Stimulated activated naive CD8-positive, alpha-beta T cell treated with anti-CD3 and anti-CD28 coated beads, Interleukin-15, amount 100 ng/mL, for 72 hours (primary cell): Measurements from ENCODE around the gene ARL14.

Experiments used
- ATAC-seq: fragments of 150-1000 bp; cut with Tn5 transposase; 2 replicates; pipeline ENCODE4 v1.10.0; 2021; ENCODE audit warnings: mild to moderate bottlenecking, moderate library complexity
- DNase-seq, 2 donors: peaks; one replicate each; pipeline ENCODE4 v3.0.0; 2021 to 2022
- H3K27ac Mint-ChIP-seq, 2 donors: one replicate each; pipeline ENCODE4 v1.8.0; 2022; ENCODE audit warnings: mild to moderate bottlenecking in 2 of 2, mixed read lengths in 2 of 2, moderate library complexity in 2 of 2
- H3K27me3 Mint-ChIP-seq: one replicate; pipeline ENCODE4 v1.8.0; 2022; ENCODE audit warnings: mixed read lengths
- H3K4me1 Mint-ChIP-seq: one replicate; pipeline ENCODE4 v1.8.0; 2022; ENCODE audit warnings: mild to moderate bottlenecking, mixed read lengths
- H3K4me3 Mint-ChIP-seq, 2 donors: one replicate each; pipeline ENCODE4 v1.8.0; 2022; ENCODE audit warnings: mild to moderate bottlenecking in 2 of 2, mixed read lengths in 2 of 2, moderate library complexity in 1 of 2
- H3K9me3 Mint-ChIP-seq, 2 donors: one replicate each; pipeline ENCODE4 v1.8.0; 2022; ENCODE audit warnings: mixed read lengths in 2 of 2

The ARL14 gene

GRCh38 chr3:160665784-160666526 is 11.0 kb upstream of the ARL14 start:
- peak overlapping the region in 1 of 2 donors; percentile 22 for H3K27ac Mint-ChIP-seq
- ATAC-seq = no peak
- no peaks in the 10 kb centered on the region for H3K27me3 Mint-ChIP-seq
- H3K9me3 Mint-ChIP-seq = no peaks in the 10 kb centered on the region
- no peaks in the 10 kb centered on the region for H3K4me1 Mint-ChIP-seq
- DNase-seq = no peak
- H3K4me3 Mint-ChIP-seq = no peak overlapping the region

GRCh38 chr3:160667452-160667851 is 9.5 kb upstream of the ARL14 start:
- no peak for DNase-seq
- ATAC-seq = no peak
- Mint-ChIP-seq H3K27me3 (no peaks in the 10 kb centered on the region), H3K9me3 (no peaks in the 10 kb centered on the region), H3K4me1 (no peaks in the 10 kb centered on the region), H3K4me3 (no peak overlapping the region), H3K27ac (no peak overlapping the region)

- Mint-ChIP-seq H3K27me3 (no peaks in the 10 kb centered on the region), H3K4me3 (no peak overlapping the region), H3K27ac (no peak overlapping the region), H3K9me3 (no peaks in the 10 kb centered on the region), H3K4me1 (no peaks in the 10 kb centered on the region)
- no peak for DNase-seq
- no peak for ATAC-seq
Measured at GRCh38 chr3:160668454-160668853, 8.5 kb upstream of the ARL14 start.

- ATAC-seq (no peak), DNase-seq (no peak)
- Mint-ChIP-seq H3K4me3 (no peak overlapping the region), H3K4me1 (no peaks in the 10 kb centered on the region), H3K27ac (no peak overlapping the region), H3K9me3 (no peaks in the 10 kb centered on the region), H3K27me3 (no peaks in the 10 kb centered on the region)
Measured at GRCh38 chr3:160671231-160671630, 5.7 kb upstream of the ARL14 start.

GRCh38 chr3:160671995-160672394 is 5.0 kb upstream of the ARL14 start:
- DNase-seq (no peak), ATAC-seq (no peak)
- no peaks in the 10 kb centered on the region for H3K4me1 Mint-ChIP-seq
- H3K27ac Mint-ChIP-seq = no peak overlapping the region
- no peak overlapping the region for H3K4me3 Mint-ChIP-seq
- no peaks in the 10 kb centered on the region for H3K9me3 Mint-ChIP-seq
- no peaks in the 10 kb centered on the region for H3K27me3 Mint-ChIP-seq

- Mint-ChIP-seq H3K4me3 (no peak overlapping the region), H3K9me3 (no peaks in the 10 kb centered on the region), H3K27ac (no peak overlapping the region), H3K27me3 (peaks cover 6% of the 10 kb centered on the region), H3K4me1 (no peaks in the 10 kb centered on the region)
- DNase-seq (no peak), ATAC-seq (no peak)
Measured at GRCh38 chr3:160673188-160673587, 3.8 kb upstream of the ARL14 start.

GRCh38 chr3:160675566-160676124 is 1.3 kb upstream of the ARL14 start:
- Mint-ChIP-seq H3K27me3 (peaks cover 22% of the 10 kb centered on the region), H3K4me1 (no peaks in the 10 kb centered on the region), H3K4me3 (no peak overlapping the region), H3K27ac (no peak overlapping the region), H3K9me3 (no peaks in the 10 kb centered on the region)
- DNase-seq = no peak
- no peak for ATAC-seq

- Mint-ChIP-seq H3K27me3 (peaks cover 22% of the 10 kb centered on the region), H3K4me1 (no peaks in the 10 kb centered on the region), H3K9me3 (no peaks in the 10 kb centered on the region), H3K27ac (no peak overlapping the region), H3K4me3 (no peak overlapping the region)
- DNase-seq (no peak), ATAC-seq (no peak)
Measured at GRCh38 chr3:160677459-160677881, 510 bp downstream of the ARL14 start.

- Mint-ChIP-seq H3K27ac (no peak overlapping the region), H3K27me3 (peaks cover 22% of the 10 kb centered on the region), H3K4me1 (no peaks in the 10 kb centered on the region), H3K9me3 (no peaks in the 10 kb centered on the region), H3K4me3 (no peak overlapping the region)
- DNase-seq (no peak), ATAC-seq (no peak)
Measured at GRCh38 chr3:160678292-160678842, 1.4 kb downstream of the ARL14 start.

GRCh38 chr3:160684368-160684740 is 7.4 kb downstream of the ARL14 start:
- no peak for ATAC-seq
- H3K4me3 Mint-ChIP-seq = no peak overlapping the region

GRCh38 chr3:160685144-160685766 is 8.3 kb downstream of the ARL14 start:
- ATAC-seq (no peak), DNase-seq (no peak)
- Mint-ChIP-seq H3K27ac (no peak overlapping the region), H3K9me3 (no peaks in the 10 kb centered on the region), H3K4me1 (no peaks in the 10 kb centered on the region), H3K4me3 (no peak overlapping the region), H3K27me3 (peaks cover 3% of the 10 kb centered on the region)

More at GRCh38 chr3:160684368-160684740, 7.4 kb downstream of the ARL14 start:
- Mint-ChIP-seq H3K4me1 (no peaks in the 10 kb centered on the region), H3K27me3 (peaks cover 9% of the 10 kb centered on the region), H3K9me3 (no peaks in the 10 kb centered on the region), H3K27ac (no peak overlapping the region)
- no peak for DNase-seq

GRCh38 chr3:160686955-160687535 is 10.1 kb downstream of the ARL14 start:
- H3K9me3 Mint-ChIP-seq = no peaks in the 10 kb centered on the region
- H3K27me3 Mint-ChIP-seq = no peaks in the 10 kb centered on the region
- ATAC-seq (no peak), DNase-seq (no peak)
- H3K27ac Mint-ChIP-seq = no peak overlapping the region
- no peak overlapping the region for H3K4me3 Mint-ChIP-seq
- H3K4me1 Mint-ChIP-seq = no peaks in the 10 kb centered on the region

- ATAC-seq = no peak
- Mint-ChIP-seq H3K4me3 (no peak overlapping the region), H3K9me3 (no peaks in the 10 kb centered on the region), H3K4me1 (no peaks in the 10 kb centered on the region), H3K27me3 (no peaks in the 10 kb centered on the region), H3K27ac (no peak overlapping the region)
- no peak for DNase-seq
Measured at GRCh38 chr3:160691151-160691550, 14.2 kb downstream of the ARL14 start.

GRCh38 chr3:160691962-160692361 is 15.0 kb downstream of the ARL14 start:
- Mint-ChIP-seq H3K4me1 (no peaks in the 10 kb centered on the region), H3K27ac (no peak overlapping the region), H3K4me3 (no peak overlapping the region), H3K9me3 (no peaks in the 10 kb centered on the region), H3K27me3 (no peaks in the 10 kb centered on the region)
- ATAC-seq = no peak
- DNase-seq = no peak

- no peak overlapping the region for H3K27ac Mint-ChIP-seq
- H3K9me3 Mint-ChIP-seq = no peaks in the 10 kb centered on the region
- no peak for DNase-seq
- H3K27me3 Mint-ChIP-seq = no peaks in the 10 kb centered on the region
- no peak for ATAC-seq
- H3K4me3 Mint-ChIP-seq = no peak overlapping the region
- peaks cover 7% of the 10 kb centered on the region for H3K4me1 Mint-ChIP-seq
Measured at GRCh38 chr3:160693191-160693590, 16.2 kb downstream of the ARL14 start.

- ATAC-seq (no peak), DNase-seq (no peak)
- Mint-ChIP-seq H3K27me3 (no peaks in the 10 kb centered on the region), H3K27ac (no peak overlapping the region), H3K4me3 (no peak overlapping the region), H3K9me3 (no peaks in the 10 kb centered on the region), H3K4me1 (peaks cover 7% of the 10 kb centered on the region)
Measured at GRCh38 chr3:160694345-160694744, 17.4 kb downstream of the ARL14 start.
